Astrocyte (in vitro differentiated cells and primary cell): ENCODE data around the gene ECT2. TPM values are rescaled to one million over a fixed set of nuclear protein-coding genes. Genes with fewer than 3 reads are reported as not detected.

Experiments used
- DNase-seq: peaks from one replicate; pipeline ENCODE4 v3.0.0-alpha.2; 2010; ENCODE audit warnings: low read depth
- FAIRE-seq: peaks from 2 replicates; lab custom pipeline; 2011; peaks lifted over from hg19 to GRCh38; lab: Jason Lieb, UNC
- H2AFZ ChIP-seq: 2 replicates; pipeline ENCODE4 v1.6.0; 2012; ENCODE audit warnings: low read depth, low read length, inconsistent platforms
- H3K27ac ChIP-seq: 2 replicates; pipeline ENCODE4 v1.5.1; 2011; ENCODE audit warnings: low read depth, low read length, inconsistent platforms
- H3K27me3 ChIP-seq: 2 replicates; pipeline ENCODE4 v1.6.0; 2011; ENCODE audit warnings: low read length, inconsistent platforms; ENCODE audit not compliant: insufficient read depth
- H3K36me3 ChIP-seq: 2 replicates; pipeline ENCODE4 v1.5.1; 2011; ENCODE audit warnings: low read length, inconsistent platforms; ENCODE audit not compliant: insufficient read depth
- H3K4me1 ChIP-seq: 2 replicates; pipeline ENCODE4 v1.5.1; 2011; ENCODE audit warnings: low read length, inconsistent platforms; ENCODE audit not compliant: insufficient read depth
- H3K4me2 ChIP-seq: 2 replicates; pipeline ENCODE4 v1.6.0; 2012; ENCODE audit warnings: low read length, inconsistent platforms
- H3K4me3 ChIP-seq: 2 replicates; pipeline ENCODE4 v1.5.1; 2011; ENCODE audit warnings: low read depth, mild to moderate bottlenecking, low read length, inconsistent platforms; ENCODE audit not compliant: insufficient read depth
- H3K79me2 ChIP-seq: 2 replicates; pipeline ENCODE4 v1.6.0; 2012; ENCODE audit warnings: mild to moderate bottlenecking, low read length, inconsistent platforms; ENCODE audit not compliant: insufficient read depth
- H3K9ac ChIP-seq: 2 replicates; pipeline ENCODE4 v1.6.0; 2012; ENCODE audit warnings: mild to moderate bottlenecking, low read length, inconsistent platforms
- H3K9me3 ChIP-seq: 2 replicates; pipeline ENCODE4 v1.5.1; 2012; ENCODE audit warnings: low read depth, mild to moderate bottlenecking, low read length, inconsistent platforms; ENCODE audit not compliant: insufficient read depth
- H4K20me1 ChIP-seq: 2 replicates; pipeline ENCODE4 v1.6.0; 2012; ENCODE audit warnings: low read length, inconsistent platforms; ENCODE audit not compliant: insufficient read depth
- H3K27ac Mint-ChIP-seq: one replicate; pipeline ENCODE4 v1.8.0; 2021; ENCODE audit warnings: mild to moderate bottlenecking, mixed read lengths; ENCODE audit not compliant: unreplicated experiment
- H3K27me3 Mint-ChIP-seq: one replicate; pipeline ENCODE4 v1.8.0; 2021; ENCODE audit warnings: low read depth, mixed read lengths; ENCODE audit not compliant: unreplicated experiment
- H3K36me3 Mint-ChIP-seq: one replicate; pipeline ENCODE4 v1.8.0; 2021; ENCODE audit warnings: low read depth, mixed read lengths; ENCODE audit not compliant: unreplicated experiment
- H3K4me1 Mint-ChIP-seq: one replicate; pipeline ENCODE4 v1.8.0; 2021; ENCODE audit warnings: low read depth, mixed read lengths; ENCODE audit not compliant: unreplicated experiment
- H3K4me3 Mint-ChIP-seq: one replicate; pipeline ENCODE4 v1.8.0; 2021; ENCODE audit warnings: mild to moderate bottlenecking, moderate library complexity, mixed read lengths; ENCODE audit not compliant: unreplicated experiment
- H3K9me3 Mint-ChIP-seq: one replicate; pipeline ENCODE4 v1.8.0; 2021; ENCODE audit warnings: mild to moderate bottlenecking, mixed read lengths; ENCODE audit not compliant: unreplicated experiment
- EZH2 ChIP-seq: IDR thresholded peaks from 2 replicates; pipeline ENCODE4 v1.6.1; 2012; ENCODE audit warnings: mild to moderate bottlenecking, low read length, inconsistent platforms; ENCODE audit not compliant: insufficient read depth
- total RNA-seq: library from RNA; stranded (reverse); gene quantifications from 2 replicates; pipeline ENCODE4 v1.2.1, GENCODE V29; 2021
- TF ChIP-seq, protein P1 (sequence below): IDR thresholded peaks from 2 replicates; pipeline ENCODE4 v1.5.1; 2011; ENCODE audit warnings: low read depth, mild to moderate bottlenecking, inconsistent platforms, low read length, moderate library complexity; ENCODE audit not compliant: insufficient read depth

The ECT2 gene
- total RNA-seq, 1 donor from 2014 or later = 16.4 TPM

DNA sequence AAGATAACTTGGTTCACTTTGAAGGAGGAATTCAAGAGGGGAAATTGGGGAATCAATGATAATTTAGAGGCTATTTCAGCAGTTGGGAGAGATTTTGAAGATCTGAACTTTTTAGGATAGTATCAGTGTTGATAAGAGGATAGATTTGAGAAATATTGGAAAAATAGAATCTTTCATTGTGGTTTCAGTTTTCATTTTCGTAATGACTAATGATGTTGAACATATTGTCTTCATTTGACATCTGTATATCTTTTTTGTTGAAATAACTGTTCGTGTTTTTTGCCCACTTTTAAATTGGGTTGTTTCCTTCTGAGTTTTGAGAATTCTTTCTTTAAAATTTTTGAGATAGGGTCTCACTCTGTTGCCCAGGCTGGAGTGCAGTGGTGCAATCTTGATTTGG, 21.1 kb downstream of the ECT2 start:
- peaks cover 4% of the 10 kb centered on the region for H3K36me3 Mint-ChIP-seq
- Histone ChIP-seq H3K4me3 (no peak overlapping the region), H3K36me3 (peaks cover 25% of the 10 kb centered on the region), H3K4me1 (no peaks in the 10 kb centered on the region), H3K9ac (no peak overlapping the region), H3K27ac (no peak overlapping the region), H3K79me2 (peaks cover 5% of the 10 kb centered on the region), H4K20me1 (no peaks in the 10 kb centered on the region), H3K9me3 (no peaks in the 10 kb centered on the region), H3K27me3 (no peaks in the 10 kb centered on the region), H2AFZ (no peak overlapping the region), H3K4me2 (no peak overlapping the region)
- no peaks in the 10 kb centered on the region for H3K27me3 Mint-ChIP-seq
- H3K4me3 Mint-ChIP-seq = no peak overlapping the region
- no peak overlapping the region for H3K27ac Mint-ChIP-seq
- DNase-seq = no peak
- H3K9me3 Mint-ChIP-seq = no peaks in the 10 kb centered on the region
- no peak for FAIRE-seq
- H3K4me1 Mint-ChIP-seq = no peaks in the 10 kb centered on the region
- TF ChIP-seq, protein P1, sequence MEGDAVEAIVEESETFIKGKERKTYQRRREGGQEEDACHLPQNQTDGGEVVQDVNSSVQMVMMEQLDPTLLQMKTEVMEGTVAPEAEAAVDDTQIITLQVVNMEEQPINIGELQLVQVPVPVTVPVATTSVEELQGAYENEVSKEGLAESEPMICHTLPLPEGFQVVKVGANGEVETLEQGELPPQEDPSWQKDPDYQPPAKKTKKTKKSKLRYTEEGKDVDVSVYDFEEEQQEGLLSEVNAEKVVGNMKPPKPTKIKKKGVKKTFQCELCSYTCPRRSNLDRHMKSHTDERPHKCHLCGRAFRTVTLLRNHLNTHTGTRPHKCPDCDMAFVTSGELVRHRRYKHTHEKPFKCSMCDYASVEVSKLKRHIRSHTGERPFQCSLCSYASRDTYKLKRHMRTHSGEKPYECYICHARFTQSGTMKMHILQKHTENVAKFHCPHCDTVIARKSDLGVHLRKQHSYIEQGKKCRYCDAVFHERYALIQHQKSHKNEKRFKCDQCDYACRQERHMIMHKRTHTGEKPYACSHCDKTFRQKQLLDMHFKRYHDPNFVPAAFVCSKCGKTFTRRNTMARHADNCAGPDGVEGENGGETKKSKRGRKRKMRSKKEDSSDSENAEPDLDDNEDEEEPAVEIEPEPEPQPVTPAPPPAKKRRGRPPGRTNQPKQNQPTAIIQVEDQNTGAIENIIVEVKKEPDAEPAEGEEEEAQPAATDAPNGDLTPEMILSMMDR = no peak
- no peak for TF ChIP-seq EZH2

DNA sequence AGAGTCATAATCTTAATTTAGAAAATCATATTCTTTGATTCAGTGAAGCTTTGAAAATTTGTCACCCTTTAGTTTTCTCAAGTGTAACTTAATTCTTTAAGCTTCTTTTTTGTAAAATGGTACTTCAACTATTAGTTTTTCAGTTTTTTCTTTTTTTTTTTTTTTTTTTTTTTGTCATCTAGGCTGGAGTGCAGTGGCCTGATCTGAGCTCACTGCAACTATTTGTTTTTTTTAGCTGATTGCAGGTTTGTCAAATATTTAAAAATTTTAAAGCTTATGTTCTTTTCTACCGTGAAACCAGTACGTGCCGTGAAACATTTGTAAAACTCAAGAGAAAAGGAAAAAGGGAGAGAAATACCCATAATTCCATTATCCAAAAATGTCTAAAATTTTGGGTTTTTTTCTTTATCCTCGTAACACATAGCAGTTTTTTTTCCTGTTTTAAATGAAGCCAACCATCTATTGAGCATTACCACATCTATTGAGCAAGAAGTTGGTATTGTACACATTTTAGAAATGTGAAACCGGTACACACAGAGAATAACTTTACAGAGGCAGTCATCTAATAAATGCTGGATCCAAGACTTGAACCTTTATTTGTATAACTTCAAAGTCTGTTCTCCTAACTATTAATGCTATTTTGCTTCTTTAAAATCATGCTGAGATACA, 25.7 kb downstream of the ECT2 start:
- no peaks in the 10 kb centered on the region for H3K9me3 ChIP-seq
- H3K27me3 ChIP-seq = no peaks in the 10 kb centered on the region
- no peak overlapping the region for H3K4me2 ChIP-seq
- FAIRE-seq = no peak
- Mint-ChIP-seq H3K9me3 (no peaks in the 10 kb centered on the region), H3K4me1 (no peaks in the 10 kb centered on the region), H3K27me3 (no peaks in the 10 kb centered on the region), H3K4me3 (no peak overlapping the region), H3K27ac (no peak overlapping the region), H3K36me3 (peaks cover 2% of the 10 kb centered on the region)
- no peaks in the 10 kb centered on the region for H3K4me1 ChIP-seq
- no peak for DNase-seq
- no peak overlapping the region for H3K27ac ChIP-seq
- H2AFZ ChIP-seq = no peak overlapping the region
- no peak overlapping the region for H3K9ac ChIP-seq
- TF ChIP-seq EZH2 = no peak
- TF ChIP-seq, protein P1 = no peak
- no peak overlapping the region for H3K4me3 ChIP-seq
- H3K79me2 ChIP-seq = peaks cover 2% of the 10 kb centered on the region
- H3K36me3 ChIP-seq = peaks cover 11% of the 10 kb centered on the region
- H4K20me1 ChIP-seq = no peaks in the 10 kb centered on the region

- Histone ChIP-seq H3K9me3 (no peaks in the 10 kb centered on the region), H3K4me3 (no peak overlapping the region), H4K20me1 (no peaks in the 10 kb centered on the region), H3K4me1 (no peaks in the 10 kb centered on the region), H3K36me3 (peaks cover 11% of the 10 kb centered on the region), H3K27me3 (no peaks in the 10 kb centered on the region), H3K79me2 (no peaks in the 10 kb centered on the region), H3K9ac (no peak overlapping the region), H2AFZ (no peak overlapping the region), H3K27ac (no peak overlapping the region), H3K4me2 (no peak overlapping the region)
- Mint-ChIP-seq H3K36me3 (peaks cover 2% of the 10 kb centered on the region), H3K27ac (no peak overlapping the region), H3K27me3 (no peaks in the 10 kb centered on the region), H3K4me3 (no peak overlapping the region), H3K9me3 (no peaks in the 10 kb centered on the region), H3K4me1 (no peaks in the 10 kb centered on the region)
- FAIRE-seq = no peak
- TF ChIP-seq EZH2 = no peak
- TF ChIP-seq, protein P1 = no peak
- DNase-seq = no peak
These were observed 27.4 kb downstream of the ECT2 start for GRCh38 chr3:172777901-172778300.
